DND-41 (cell line): Measurements from ENCODE around the gene DYSF.

Source experiments
- ATAC-seq: fragments of 200-7000 bp; cut with Tn5 transposase; 3 replicates; pipeline ENCODE4 v1.9.1; 2021; ENCODE audit warnings: low read depth; ENCODE audit not compliant: insufficient read depth
- DNase-seq: peaks from one replicate; pipeline ENCODE4 v3.0.0-alpha.2; 2020
- H2AFZ ChIP-seq: 2 replicates; pipeline ENCODE4 v1.6.0; 2012; ENCODE audit warnings: low read depth, low read length
- H3K27ac ChIP-seq: 2 replicates; pipeline ENCODE4 v1.5.1; 2012; ENCODE audit warnings: low read length, inconsistent platforms
- H3K27me3 ChIP-seq: fragments of 200-600 bp; sonication (generic); 2 replicates; pipeline ENCODE4 v1.6.0; 2012; ENCODE audit warnings: low read length, mild to moderate bottlenecking, inconsistent platforms; ENCODE audit not compliant: insufficient read depth, poor library complexity
- H3K36me3 ChIP-seq: 2 replicates; pipeline ENCODE4 v1.5.1; 2012; ENCODE audit warnings: low read length, inconsistent platforms; ENCODE audit not compliant: insufficient read depth
- H3K4me1 ChIP-seq: 2 replicates; pipeline ENCODE4 v1.5.1; 2012; ENCODE audit warnings: mild to moderate bottlenecking, low read length; ENCODE audit not compliant: insufficient read depth
- H3K4me2 ChIP-seq: 2 replicates; pipeline ENCODE4 v1.6.0; 2012; ENCODE audit warnings: mild to moderate bottlenecking, moderate library complexity, low read length, inconsistent platforms; ENCODE audit not compliant: insufficient read depth
- H3K4me3 ChIP-seq, 2 experiments: fragments of 200-600 bp in 1 of 2; shearing (Covaris generic) in 1 of 2; 2 replicates each; pipeline ENCODE4 v1.5.1; 2012 to 2016; ENCODE audit warnings: inconsistent platforms in 2 of 2, low read length in 2 of 2, mild to moderate bottlenecking in 2 of 2, low read depth in 1 of 2, moderate library complexity in 1 of 2
- H3K79me2 ChIP-seq: 2 replicates; pipeline ENCODE4 v1.6.0; 2012; ENCODE audit warnings: low read length, inconsistent platforms; ENCODE audit not compliant: insufficient read depth
- H3K9ac ChIP-seq: 2 replicates; pipeline ENCODE4 v1.6.0; 2012; ENCODE audit warnings: low read depth, mild to moderate bottlenecking, inconsistent platforms, low read length, moderate library complexity
- H3K9me3 ChIP-seq: 2 replicates; pipeline ENCODE4 v1.5.1; 2012; ENCODE audit warnings: low read length, moderate library complexity, mild to moderate bottlenecking, inconsistent platforms; ENCODE audit not compliant: insufficient read depth, severe bottlenecking
- H4K20me1 ChIP-seq: 2 replicates; pipeline ENCODE4 v1.6.0; 2012; ENCODE audit warnings: low read length; ENCODE audit not compliant: insufficient read depth
- CTCF ChIP-seq: IDR thresholded peaks from 2 replicates; pipeline ENCODE4 v1.5.1; 2012; ENCODE audit warnings: borderline replicate concordance, low read length, moderate library complexity, mild to moderate bottlenecking; ENCODE audit not compliant: poor library complexity, severe bottlenecking; ENCODE audit errors: extremely low read depth
- EZH2 ChIP-seq: IDR thresholded peaks from 3 replicates; pipeline ENCODE4 v1.6.1; 2012; ENCODE audit warnings: borderline replicate concordance, low read depth, mild to moderate bottlenecking, moderate library complexity, low read length, inconsistent platforms; ENCODE audit not compliant: severe bottlenecking

Gene DYSF

DNA sequence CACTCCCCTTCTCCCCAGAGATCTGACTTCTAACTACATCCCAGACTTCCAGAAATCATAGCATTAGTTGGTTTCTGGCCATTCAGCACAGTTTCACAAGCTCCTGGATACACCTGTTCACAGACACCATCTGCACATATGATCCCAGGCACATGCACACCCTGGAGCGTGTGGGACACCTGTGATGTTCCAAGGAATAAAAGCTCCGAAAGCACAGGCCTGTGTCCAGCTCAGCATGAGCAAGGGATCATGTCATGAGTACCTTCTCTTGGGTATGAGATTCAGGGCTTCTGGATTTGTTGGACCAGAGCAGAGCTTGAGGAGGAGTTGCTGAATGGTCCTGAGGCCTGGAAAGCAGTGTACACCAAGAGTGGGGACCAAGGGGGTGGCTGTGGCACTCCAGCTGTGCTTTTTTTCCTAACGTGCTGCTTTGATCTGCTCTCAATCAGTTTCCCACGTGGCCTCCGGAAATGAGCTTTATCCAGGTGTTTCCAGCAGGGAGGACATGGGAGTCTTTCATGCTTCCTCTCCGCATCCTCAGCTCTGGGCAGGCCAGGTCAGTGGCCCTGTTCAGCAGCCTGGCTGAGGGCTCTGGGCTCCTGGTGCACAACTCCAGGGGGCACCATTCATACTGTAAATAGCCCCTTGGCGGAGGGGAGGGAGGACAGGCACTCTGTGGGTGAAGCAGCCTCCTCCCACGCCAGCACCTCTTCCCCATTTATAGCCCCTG lies 1.8 kb downstream of the DYSF start:
- TF ChIP-seq EZH2 (no peak), CTCF (no peak)
- no peaks in the 10 kb centered on the region for H3K79me2 ChIP-seq
- H3K9ac ChIP-seq, result no peak overlapping the region
- DNase-seq (no peak), ATAC-seq (0 out of 3 replicates have a peak, but pooled peaks have one; percentile 15)
- H3K9me3 ChIP-seq, result no peaks in the 10 kb centered on the region
- H3K4me2 ChIP-seq, result no peak overlapping the region
- H2AFZ ChIP-seq, result no peak overlapping the region
- no peaks in the 10 kb centered on the region for H3K36me3 ChIP-seq
- no peak overlapping the region for H3K27ac ChIP-seq
- no peak overlapping the region for H3K4me3 ChIP-seq
- no peaks in the 10 kb centered on the region for H4K20me1 ChIP-seq
- no peaks in the 10 kb centered on the region for H3K27me3 ChIP-seq
- H3K4me1 ChIP-seq, result no peaks in the 10 kb centered on the region

GRCh38 chr2:71455741-71456569 lies 2.6 kb downstream of the DYSF start:
- Histone ChIP-seq H3K27ac (no peak overlapping the region), H3K4me3 (no peak overlapping the region), H4K20me1 (no peaks in the 10 kb centered on the region), H3K4me2 (no peak overlapping the region), H3K9ac (no peak overlapping the region), H3K27me3 (no peaks in the 10 kb centered on the region), H3K4me1 (no peaks in the 10 kb centered on the region), H3K79me2 (no peaks in the 10 kb centered on the region), H3K36me3 (no peaks in the 10 kb centered on the region), H3K9me3 (no peaks in the 10 kb centered on the region), H2AFZ (no peak overlapping the region)
- TF ChIP-seq CTCF, result no peak
- no peak for TF ChIP-seq EZH2
- ATAC-seq (0 out of 3 replicates have a peak, but pooled peaks have one; percentile 6), DNase-seq (no peak)

DNA sequence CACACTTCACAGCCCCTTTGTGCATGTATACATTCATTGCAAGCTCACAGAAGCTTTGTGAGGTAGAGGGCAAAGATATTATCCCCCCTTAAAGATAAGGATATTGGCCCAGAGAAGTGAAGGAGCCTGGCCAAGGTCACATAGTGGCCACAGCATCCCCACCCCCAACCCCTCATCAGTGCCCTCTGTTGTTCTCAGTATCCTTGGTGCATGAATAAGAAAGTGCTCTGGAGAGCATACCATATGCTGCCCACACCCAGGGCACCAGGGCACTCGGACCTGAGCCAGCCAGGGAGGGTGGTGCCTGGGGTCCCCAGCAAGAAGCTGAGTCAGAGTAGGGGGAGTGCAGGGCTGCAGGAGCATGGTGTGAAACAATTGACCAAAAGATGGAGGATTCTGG lies 3.3 kb downstream of the DYSF start:
- Histone ChIP-seq H3K79me2 (no peaks in the 10 kb centered on the region), H3K9me3 (no peaks in the 10 kb centered on the region), H2AFZ (no peak overlapping the region), H3K4me2 (no peak overlapping the region), H3K9ac (no peak overlapping the region), H3K4me1 (no peaks in the 10 kb centered on the region), H3K27me3 (no peaks in the 10 kb centered on the region), H3K4me3 (no peak overlapping the region), H3K27ac (no peak overlapping the region), H3K36me3 (no peaks in the 10 kb centered on the region), H4K20me1 (no peaks in the 10 kb centered on the region)
- DNase-seq, result no peak
- ATAC-seq, result no peak
- TF ChIP-seq CTCF (no peak), EZH2 (no peak)
